Neural cell (in vitro differentiated cells): ENCODE data around the gene AP2A2. TPM values are rescaled to one million over a fixed set of nuclear protein-coding genes. Genes with fewer than 3 reads are reported as not detected.

Experiments
- H2AFZ ChIP-seq: fragments of 200-600, 300-800 bp; sonication (generic), shearing (Covaris generic); 2 replicates; pipeline ENCODE4 v1.6.0; 2014; ENCODE audit warnings: low read depth, mild to moderate bottlenecking, antibody characterized with exemption, low read length, moderate library complexity
- H3F3A ChIP-seq: fragments of 200-600 bp; shearing (Covaris generic); 2 replicates; pipeline ENCODE4 v1.6.1; 2016; ENCODE audit warnings: mild to moderate bottlenecking, moderate library complexity, mixed read lengths, antibody characterized with exemption, low read length; ENCODE audit not compliant: insufficient read depth, poor library complexity, severe bottlenecking
- H3K27ac ChIP-seq: fragments of 200-600, 300-800 bp; sonication (generic), shearing (Covaris generic); 2 replicates; pipeline ENCODE4 v1.5.1; 2014; ENCODE audit warnings: mild to moderate bottlenecking, low read length, moderate library complexity
- H3K27me3 ChIP-seq: fragments of 300-800, 200-600 bp; sonication (generic), shearing (Covaris generic); 2 replicates; pipeline ENCODE4 v1.6.0; 2014; ENCODE audit warnings: mild to moderate bottlenecking, low read depth, low read length, moderate library complexity; ENCODE audit not compliant: insufficient read depth
- H3K36me3 ChIP-seq: fragments of 300-800, 200-600 bp; sonication (generic), shearing (Covaris generic); 2 replicates; pipeline ENCODE4 v1.5.1; 2014; ENCODE audit warnings: mild to moderate bottlenecking, antibody characterized with exemption, low read length, moderate library complexity; ENCODE audit not compliant: insufficient read depth
- H3K4me2 ChIP-seq: fragments of 300-800, 200-600 bp; sonication (generic), shearing (Covaris generic); 2 replicates; pipeline ENCODE4 v1.6.0; 2014; ENCODE audit warnings: mild to moderate bottlenecking, low read length
- H3K4me3 ChIP-seq: fragments of 300-800, 200-600 bp; sonication (generic), shearing (Covaris generic); 2 replicates; pipeline ENCODE4 v1.5.1; 2014; ENCODE audit warnings: mild to moderate bottlenecking, low read length, moderate library complexity
- H3K79me2 ChIP-seq: fragments of 200-600 bp; shearing (Covaris generic); replicated peaks from 2 replicates; pipeline ENCODE4 v1.6.0; 2014; ENCODE audit warnings: mild to moderate bottlenecking, low read length, moderate library complexity; ENCODE audit not compliant: insufficient read depth
- H3K9ac ChIP-seq: fragments of 300-800, 200-600 bp; sonication (generic), shearing (Covaris generic); 2 replicates; pipeline ENCODE4 v1.6.1; 2016; ENCODE audit warnings: mild to moderate bottlenecking, low read length, mixed read lengths
- H3K9me2 ChIP-seq: fragments of 200-600 bp; shearing (Covaris generic); 2 replicates; pipeline ENCODE4 v1.6.1; 2016; ENCODE audit warnings: mild to moderate bottlenecking, low read length, mixed read lengths; ENCODE audit not compliant: insufficient read depth
- H3K9me3 ChIP-seq: fragments of 200-600, 300-800 bp; sonication (generic), shearing (Covaris generic); 2 replicates; pipeline ENCODE4 v1.6.1; 2016; ENCODE audit warnings: mild to moderate bottlenecking, mixed run types, low read length, moderate library complexity, mixed read lengths
- H4K20me1 ChIP-seq: fragments of 200-600 bp; shearing (Covaris generic); 2 replicates; pipeline ENCODE4 v1.6.1; 2016; ENCODE audit warnings: mild to moderate bottlenecking, mixed run types; ENCODE audit not compliant: insufficient read depth
- EP300 ChIP-seq: fragments of 450-650 bp; conservative IDR thresholded peaks from 2 replicates; pipeline ENCODE4 v1.6.1; 2014; ENCODE audit warnings: antibody characterized with exemption, mild to moderate bottlenecking, moderate library complexity; ENCODE audit not compliant: poor library complexity, severe bottlenecking
- EZH2 ChIP-seq: fragments of 200-600, 300-800 bp; shearing (Covaris generic), sonication (generic); IDR thresholded peaks from 2 replicates; pipeline ENCODE4 v1.6.1; 2014; ENCODE audit warnings: antibody characterized with exemption, low read length, borderline replicate concordance, mild to moderate bottlenecking; ENCODE audit not compliant: insufficient read depth, poor library complexity, severe bottlenecking
- MXI1 ChIP-seq: fragments of 450-650 bp; conservative IDR thresholded peaks from 2 replicates; pipeline ENCODE4 v1.6.1; 2014; ENCODE audit warnings: antibody characterized with exemption, mild to moderate bottlenecking; ENCODE audit not compliant: poor library complexity, severe bottlenecking
- POLR2AphosphoS5 ChIP-seq: IDR thresholded peaks from 2 replicates; pipeline ENCODE4 v1.6.1; 2012
- RAD21 ChIP-seq: fragments of 450-650 bp; conservative IDR thresholded peaks from 2 replicates; pipeline ENCODE4 v1.6.1; 2014; ENCODE audit warnings: antibody characterized with exemption, mild to moderate bottlenecking, moderate library complexity
- SMC3 ChIP-seq: fragments of 450-650 bp; conservative IDR thresholded peaks from 2 replicates; pipeline ENCODE4 v1.6.1; 2014; ENCODE audit warnings: antibody characterized with exemption, mild to moderate bottlenecking, moderate library complexity; ENCODE audit not compliant: poor library complexity
- TAF1 ChIP-seq: IDR thresholded peaks from 2 replicates; pipeline ENCODE4 v1.6.1; 2012; ENCODE audit warnings: low read depth
- polyA plus RNA-seq: library from polyadenylated mRNA; depleted of rRNA; stranded (reverse); fragments of >200 nt; gene quantifications from 2 replicates; pipeline ENCODE4 v1.2.3, GENCODE V29; 2014
- TF ChIP-seq, protein P1 (sequence below): IDR thresholded peaks from 2 replicates; pipeline ENCODE4 v1.6.1; 2012; ENCODE audit warnings: borderline replicate concordance
- TF ChIP-seq, protein P2 (sequence below): fragments of 450-650 bp; IDR thresholded peaks from 2 replicates; pipeline ENCODE4 v1.5.1; 2014; ENCODE audit warnings: antibody characterized with exemption, mild to moderate bottlenecking, moderate library complexity; ENCODE audit not compliant: poor library complexity, severe bottlenecking

Gene AP2A2
- polyA plus RNA-seq, 1 donor from 2014 or later, result 46.5 TPM

DNA sequence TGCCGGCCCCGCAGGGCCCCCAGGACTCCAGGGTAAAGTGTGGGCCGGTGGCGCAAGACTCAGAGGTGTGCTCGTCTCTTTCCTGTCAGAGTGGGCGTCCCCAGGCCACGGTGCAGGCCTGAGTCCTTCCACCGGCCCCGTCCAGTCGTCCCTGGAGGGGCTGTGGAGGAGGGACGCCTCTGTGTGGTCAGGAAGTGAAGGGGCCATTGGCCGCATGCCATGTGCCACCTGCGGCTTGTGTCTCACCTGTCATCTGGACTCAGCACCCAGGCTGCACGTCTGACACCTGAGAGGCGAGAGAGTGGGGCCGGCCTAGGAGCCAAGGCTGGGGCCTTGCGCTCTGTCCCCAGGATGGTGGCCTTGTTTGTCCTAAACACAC, 85.6 kb downstream of the AP2A2 start:
- H3K9me2 ChIP-seq, result no peaks in the 10 kb centered on the region
- no peaks in the 10 kb centered on the region for H3K36me3 ChIP-seq
- no peaks in the 10 kb centered on the region for H3F3A ChIP-seq
- H3K79me2 ChIP-seq, result no peaks in the 10 kb centered on the region
- no peak overlapping the region for H3K9ac ChIP-seq
- H3K27me3 ChIP-seq, result no peaks in the 10 kb centered on the region
- TF ChIP-seq MXI1 (no peak), TAF1 (no peak), SMC3 (no peak), POLR2AphosphoS5 (no peak), EZH2 (no peak)
- TF ChIP-seq, protein P1, sequence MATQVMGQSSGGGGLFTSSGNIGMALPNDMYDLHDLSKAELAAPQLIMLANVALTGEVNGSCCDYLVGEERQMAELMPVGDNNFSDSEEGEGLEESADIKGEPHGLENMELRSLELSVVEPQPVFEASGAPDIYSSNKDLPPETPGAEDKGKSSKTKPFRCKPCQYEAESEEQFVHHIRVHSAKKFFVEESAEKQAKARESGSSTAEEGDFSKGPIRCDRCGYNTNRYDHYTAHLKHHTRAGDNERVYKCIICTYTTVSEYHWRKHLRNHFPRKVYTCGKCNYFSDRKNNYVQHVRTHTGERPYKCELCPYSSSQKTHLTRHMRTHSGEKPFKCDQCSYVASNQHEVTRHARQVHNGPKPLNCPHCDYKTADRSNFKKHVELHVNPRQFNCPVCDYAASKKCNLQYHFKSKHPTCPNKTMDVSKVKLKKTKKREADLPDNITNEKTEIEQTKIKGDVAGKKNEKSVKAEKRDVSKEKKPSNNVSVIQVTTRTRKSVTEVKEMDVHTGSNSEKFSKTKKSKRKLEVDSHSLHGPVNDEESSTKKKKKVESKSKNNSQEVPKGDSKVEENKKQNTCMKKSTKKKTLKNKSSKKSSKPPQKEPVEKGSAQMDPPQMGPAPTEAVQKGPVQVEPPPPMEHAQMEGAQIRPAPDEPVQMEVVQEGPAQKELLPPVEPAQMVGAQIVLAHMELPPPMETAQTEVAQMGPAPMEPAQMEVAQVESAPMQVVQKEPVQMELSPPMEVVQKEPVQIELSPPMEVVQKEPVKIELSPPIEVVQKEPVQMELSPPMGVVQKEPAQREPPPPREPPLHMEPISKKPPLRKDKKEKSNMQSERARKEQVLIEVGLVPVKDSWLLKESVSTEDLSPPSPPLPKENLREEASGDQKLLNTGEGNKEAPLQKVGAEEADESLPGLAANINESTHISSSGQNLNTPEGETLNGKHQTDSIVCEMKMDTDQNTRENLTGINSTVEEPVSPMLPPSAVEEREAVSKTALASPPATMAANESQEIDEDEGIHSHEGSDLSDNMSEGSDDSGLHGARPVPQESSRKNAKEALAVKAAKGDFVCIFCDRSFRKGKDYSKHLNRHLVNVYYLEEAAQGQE, result no peak
- TF ChIP-seq, protein P2, sequence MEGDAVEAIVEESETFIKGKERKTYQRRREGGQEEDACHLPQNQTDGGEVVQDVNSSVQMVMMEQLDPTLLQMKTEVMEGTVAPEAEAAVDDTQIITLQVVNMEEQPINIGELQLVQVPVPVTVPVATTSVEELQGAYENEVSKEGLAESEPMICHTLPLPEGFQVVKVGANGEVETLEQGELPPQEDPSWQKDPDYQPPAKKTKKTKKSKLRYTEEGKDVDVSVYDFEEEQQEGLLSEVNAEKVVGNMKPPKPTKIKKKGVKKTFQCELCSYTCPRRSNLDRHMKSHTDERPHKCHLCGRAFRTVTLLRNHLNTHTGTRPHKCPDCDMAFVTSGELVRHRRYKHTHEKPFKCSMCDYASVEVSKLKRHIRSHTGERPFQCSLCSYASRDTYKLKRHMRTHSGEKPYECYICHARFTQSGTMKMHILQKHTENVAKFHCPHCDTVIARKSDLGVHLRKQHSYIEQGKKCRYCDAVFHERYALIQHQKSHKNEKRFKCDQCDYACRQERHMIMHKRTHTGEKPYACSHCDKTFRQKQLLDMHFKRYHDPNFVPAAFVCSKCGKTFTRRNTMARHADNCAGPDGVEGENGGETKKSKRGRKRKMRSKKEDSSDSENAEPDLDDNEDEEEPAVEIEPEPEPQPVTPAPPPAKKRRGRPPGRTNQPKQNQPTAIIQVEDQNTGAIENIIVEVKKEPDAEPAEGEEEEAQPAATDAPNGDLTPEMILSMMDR, result no peak
- H3K4me3 ChIP-seq, result no peak overlapping the region
- no peaks in the 10 kb centered on the region for H3K9me3 ChIP-seq
- H2AFZ ChIP-seq, result no peak overlapping the region
- H3K27ac ChIP-seq, result no peak overlapping the region
- H4K20me1 ChIP-seq, result no peaks in the 10 kb centered on the region
- no peak overlapping the region for H3K4me2 ChIP-seq

DNA sequence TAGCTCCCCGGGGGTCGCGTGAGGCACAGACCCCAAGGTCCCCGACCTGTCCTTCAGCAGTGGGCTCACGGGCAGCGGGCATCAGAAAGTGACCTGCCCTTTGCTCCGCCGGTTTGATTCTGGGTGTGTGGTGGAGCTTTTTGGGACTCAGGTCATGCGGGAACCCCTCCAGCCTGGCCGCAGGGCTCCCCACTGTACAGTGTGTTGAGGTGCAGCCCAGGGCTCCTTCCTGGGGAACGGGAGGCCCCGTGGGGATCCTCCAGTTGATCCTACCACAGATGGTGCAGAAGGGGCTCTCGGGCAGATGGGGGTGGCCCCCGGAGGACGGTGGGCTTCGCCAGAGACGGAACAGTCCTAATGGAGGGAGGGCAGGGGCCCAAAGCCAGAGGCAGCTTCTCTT, 86.6 kb downstream of the AP2A2 start:
- Histone ChIP-seq H3K9ac (no peak overlapping the region), H3K4me3 (no peak overlapping the region), H3K79me2 (no peaks in the 10 kb centered on the region), H2AFZ (no peak overlapping the region), H3K9me2 (no peaks in the 10 kb centered on the region), H3K27me3 (no peaks in the 10 kb centered on the region), H3F3A (no peaks in the 10 kb centered on the region), H3K27ac (no peak overlapping the region), H3K4me2 (no peak overlapping the region), H3K9me3 (no peaks in the 10 kb centered on the region), H4K20me1 (no peaks in the 10 kb centered on the region), H3K36me3 (no peaks in the 10 kb centered on the region)
- TF ChIP-seq, protein P1, result no peak
- TF ChIP-seq RAD21, result no peak
- TF ChIP-seq EP300, result no peak
- TF ChIP-seq EZH2, result no peak
- no peak for TF ChIP-seq TAF1
- TF ChIP-seq MXI1, result no peak
- TF ChIP-seq POLR2AphosphoS5, result no peak
- TF ChIP-seq, protein P2, result no peak
- TF ChIP-seq SMC3, result no peak
